Natural killer cell (primary cell): ENCODE measurements around the gene NPHP4. TPM values are rescaled to one million over a fixed set of nuclear protein-coding genes. Genes with fewer than 3 reads are reported as not detected.
A peak's percentile ranks its signal among the peaks of the same experiment; 100 is the strongest.

Experiments used
- ATAC-seq, 3 donors: fragments of 150-1000 bp in 2 of 3; fragments of 200-7000 bp in 1 of 3; cut with Tn5 transposase; 1 replicate in 1 of 3; 2 replicates in 2 of 3; pipeline ENCODE4 v1.10.0; 2021; ENCODE audit warnings: mild to moderate bottlenecking in 2 of 3, moderate library complexity in 2 of 3
- DNase-seq, 2 donors: peaks; one replicate each; pipeline versions ENCODE4 v3.0.0 to v3.0.0-alpha.2; 2013 to 2021; ENCODE audit warnings: mixed read lengths in 1 of 2
- H3K27ac ChIP-seq: one replicate; pipeline ENCODE4 v1.5.1; 2013; ENCODE audit warnings: mild to moderate bottlenecking, low read length
- H3K27me3 ChIP-seq: one replicate; pipeline ENCODE4 v1.6.1; 2013; ENCODE audit warnings: low read length; ENCODE audit not compliant: control insufficient read depth, insufficient read depth
- H3K36me3 ChIP-seq: one replicate; pipeline ENCODE4 v1.6.1; 2013; ENCODE audit warnings: low read length; ENCODE audit not compliant: control insufficient read depth, insufficient read depth
- H3K4me1 ChIP-seq: one replicate; pipeline ENCODE4 v1.6.1; 2013; ENCODE audit warnings: low read length; ENCODE audit not compliant: control insufficient read depth, insufficient read depth
- H3K4me3 ChIP-seq: one replicate; pipeline ENCODE4 v1.5.1; 2013; ENCODE audit warnings: low read length
- H3K9me3 ChIP-seq: one replicate; pipeline ENCODE4 v1.6.1; 2013; ENCODE audit warnings: low read length; ENCODE audit not compliant: control insufficient read depth, insufficient read depth
- H3K27ac Mint-ChIP-seq, 2 donors: one replicate each; pipeline ENCODE4 v1.8.0; 2022; ENCODE audit warnings: mild to moderate bottlenecking in 2 of 2, mixed read lengths in 2 of 2, moderate library complexity in 1 of 2
- H3K27me3 Mint-ChIP-seq, 2 donors: one replicate each; pipeline ENCODE4 v1.8.0; 2022; ENCODE audit warnings: low read depth in 2 of 2, mixed read lengths in 2 of 2
- H3K36me3 Mint-ChIP-seq: one replicate; pipeline ENCODE4 v1.8.0; 2022; ENCODE audit warnings: mixed read lengths
- H3K4me1 Mint-ChIP-seq, 2 donors: one replicate each; pipeline ENCODE4 v1.8.0; 2022; ENCODE audit warnings: mixed read lengths in 2 of 2
- H3K4me3 Mint-ChIP-seq: one replicate; pipeline ENCODE4 v1.8.0; 2022; ENCODE audit warnings: mild to moderate bottlenecking, moderate library complexity, mixed read lengths
- H3K9me3 Mint-ChIP-seq, 2 donors: one replicate each; pipeline ENCODE4 v1.8.0; 2022; ENCODE audit warnings: mixed read lengths in 2 of 2
- WGBS: methylation state at CpG from one replicate; pipeline ENCODE4 v1.1.7; 2013; ENCODE audit warnings: missing lambda C conversion rate; ENCODE audit not compliant: insufficient coverage; 5-methylcytosine and 5-hydroxymethylcytosine counted together
- intact Hi-C: fragments of 100-400 bp; cut with micrococcal nuclease; formaldehyde crosslinking; loops from one replicate; pipeline ENCODE4 v1.14.2; 2022
- total RNA-seq, 4 donors: library from RNA; stranded (reverse); fragments of 120-200 nt in 1 of 4; gene quantifications; one replicate each; pipeline versions ENCODE4 v1.2.3 to v1.2.4, GENCODE V29; 2013 to 2022
- TF ChIP-seq, protein P1 (sequence below): fragments of 200-600 bp; IDR thresholded peaks from one replicate; pipeline ENCODE4 v1.8.0; 2022; ENCODE audit warnings: antibody characterized with exemption

NPHP4 gene
- total RNA-seq, 3 donors from 2014 or later (not counting 1 experiment from before 2014, with no cell fraction given): 6.3 to 14.7 (median 10.1) TPM

DNA sequence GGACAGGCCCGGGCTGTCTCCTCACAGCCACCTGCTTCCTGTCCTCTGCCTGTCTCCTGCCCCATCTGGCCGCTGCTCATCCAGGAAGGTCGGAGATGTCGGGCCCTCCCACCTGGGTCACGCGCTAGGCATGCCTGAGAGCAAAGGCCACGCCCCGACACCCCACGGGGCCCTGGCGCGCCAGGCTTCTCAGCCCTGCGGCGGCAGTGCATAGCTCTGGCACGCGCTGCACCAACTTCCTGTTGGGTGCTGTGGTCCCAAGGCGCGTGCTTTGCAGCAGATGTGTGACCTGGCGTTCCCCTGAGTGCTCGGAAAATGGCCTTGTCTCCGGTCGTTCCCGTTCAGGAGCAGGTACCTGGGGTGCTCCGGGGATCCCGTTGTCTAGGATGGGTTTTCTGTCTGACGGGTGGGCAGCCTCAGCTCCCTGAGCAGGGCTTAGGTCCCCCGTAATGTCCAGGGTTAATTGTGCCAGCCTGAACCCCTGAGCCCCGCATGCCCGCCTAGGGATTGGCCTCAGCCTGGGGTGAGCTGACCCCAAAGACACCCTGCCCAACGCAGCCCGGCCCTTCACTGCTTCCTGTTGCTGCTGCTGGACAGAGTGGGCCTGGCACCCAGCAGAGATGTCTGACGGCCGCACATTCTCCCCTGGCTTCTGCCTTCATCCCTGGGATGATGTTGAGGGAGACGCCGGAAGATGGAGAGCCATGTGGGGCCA is 34.0 kb upstream of the NPHP4 start:
- Histone ChIP-seq H3K9me3 (no peaks in the 10 kb centered on the region), H3K4me3 (peak overlapping the region; percentile 55), H3K27ac (peak overlapping the region; percentile 95), H3K4me1 (peaks cover 66% of the 10 kb centered on the region), H3K27me3 (no peaks in the 10 kb centered on the region), H3K36me3 (peaks cover 7% of the 10 kb centered on the region)
- WGBS: under 1% methylated on average over 34 of the region's 34 CpGs
- Mint-ChIP-seq H3K9me3 (no peaks in the 10 kb centered on the region), H3K4me1 (peaks cover 58 to 72% of the 10 kb centered on the region in 2 donors), H3K4me3 (peak overlapping the region; percentile 93), H3K27ac (peak overlapping the region; percentile 70 to 100), H3K27me3 (peaks cover 0 to 3% of the 10 kb centered on the region in 2 donors), H3K36me3 (no peaks in the 10 kb centered on the region)
- TF ChIP-seq, protein P1, sequence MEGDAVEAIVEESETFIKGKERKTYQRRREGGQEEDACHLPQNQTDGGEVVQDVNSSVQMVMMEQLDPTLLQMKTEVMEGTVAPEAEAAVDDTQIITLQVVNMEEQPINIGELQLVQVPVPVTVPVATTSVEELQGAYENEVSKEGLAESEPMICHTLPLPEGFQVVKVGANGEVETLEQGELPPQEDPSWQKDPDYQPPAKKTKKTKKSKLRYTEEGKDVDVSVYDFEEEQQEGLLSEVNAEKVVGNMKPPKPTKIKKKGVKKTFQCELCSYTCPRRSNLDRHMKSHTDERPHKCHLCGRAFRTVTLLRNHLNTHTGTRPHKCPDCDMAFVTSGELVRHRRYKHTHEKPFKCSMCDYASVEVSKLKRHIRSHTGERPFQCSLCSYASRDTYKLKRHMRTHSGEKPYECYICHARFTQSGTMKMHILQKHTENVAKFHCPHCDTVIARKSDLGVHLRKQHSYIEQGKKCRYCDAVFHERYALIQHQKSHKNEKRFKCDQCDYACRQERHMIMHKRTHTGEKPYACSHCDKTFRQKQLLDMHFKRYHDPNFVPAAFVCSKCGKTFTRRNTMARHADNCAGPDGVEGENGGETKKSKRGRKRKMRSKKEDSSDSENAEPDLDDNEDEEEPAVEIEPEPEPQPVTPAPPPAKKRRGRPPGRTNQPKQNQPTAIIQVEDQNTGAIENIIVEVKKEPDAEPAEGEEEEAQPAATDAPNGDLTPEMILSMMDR: no peak
- intact Hi-C loops: loop anchor here (1.0 to 5.0 kb wide), 2 partner anchors 32 to 576 kb away; partner anchors contain the start of gene KLHL21
- DNase-seq (peak; percentile 92 to 97), ATAC-seq (peak; percentile 67 to 89 (median 84))

DNA sequence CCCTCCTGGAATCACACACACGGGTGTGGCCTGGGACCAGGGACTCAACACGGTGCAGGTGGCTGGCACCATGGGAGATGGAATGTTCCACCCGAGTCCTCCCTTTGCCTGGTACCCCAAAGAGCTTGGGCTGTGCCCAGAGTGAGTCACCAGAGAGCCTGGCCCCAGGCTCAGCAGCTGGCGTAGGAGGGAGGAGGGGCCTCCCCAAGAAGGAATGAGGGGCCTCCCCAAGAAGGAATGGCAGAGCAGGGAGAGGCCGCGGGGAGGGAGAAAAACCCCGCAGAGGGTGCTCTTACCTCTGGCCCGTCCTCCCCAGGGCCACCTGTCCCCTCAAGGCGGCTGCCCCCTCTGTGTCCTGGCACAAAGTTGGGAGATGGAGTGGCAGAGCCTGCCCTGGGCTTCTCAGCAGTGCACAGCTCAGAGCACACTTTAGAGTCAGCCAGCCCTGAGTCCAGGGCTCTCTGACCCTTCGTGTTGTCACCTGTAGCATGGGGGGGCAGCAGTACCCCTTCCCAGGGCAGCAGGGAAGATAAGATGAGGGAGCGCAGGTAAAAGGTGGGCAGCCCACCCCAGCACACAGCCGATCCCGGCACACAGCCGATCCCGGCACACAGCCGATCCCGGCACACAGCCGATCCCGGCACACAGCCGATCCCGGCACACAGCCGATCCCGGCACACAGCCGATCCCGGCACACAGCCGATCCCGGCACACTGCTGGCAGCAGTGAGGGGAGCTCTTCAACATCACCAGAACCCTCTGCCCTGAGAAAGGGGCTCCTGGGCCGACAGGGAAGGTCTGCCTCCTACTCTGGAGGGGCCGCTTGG is 33.3 kb upstream of the NPHP4 start:
- H3K36me3 ChIP-seq: peaks cover 7% of the 10 kb centered on the region
- peak overlapping the region; percentile 93 for H3K4me3 Mint-ChIP-seq
- H3K27me3 ChIP-seq: no peaks in the 10 kb centered on the region
- TF ChIP-seq, protein P1: no peak
- peaks cover 59% of the 10 kb centered on the region for H3K4me1 ChIP-seq
- H3K27me3 Mint-ChIP-seq: peaks cover 0 to 3% of the 10 kb centered on the region in 2 donors
- intact Hi-C loops: loop anchor here (1.0 to 5.0 kb wide), 2 partner anchors 31 to 577 kb away; partner anchors contain the start of gene KLHL21
- ATAC-seq: no peak
- no peaks in the 10 kb centered on the region for H3K36me3 Mint-ChIP-seq
- peak overlapping the region; percentile 70 to 100 for H3K27ac Mint-ChIP-seq
- H3K9me3 Mint-ChIP-seq: no peaks in the 10 kb centered on the region
- WGBS: 58% methylated on average over 29 of the region's 29 CpGs
- peak overlapping the region; percentile 55 for H3K4me3 ChIP-seq
- H3K4me1 Mint-ChIP-seq: peaks cover 50 to 65% of the 10 kb centered on the region in 2 donors
- H3K27ac ChIP-seq: peak overlapping the region; percentile 95
- no peak for DNase-seq
- H3K9me3 ChIP-seq: no peaks in the 10 kb centered on the region

DNA sequence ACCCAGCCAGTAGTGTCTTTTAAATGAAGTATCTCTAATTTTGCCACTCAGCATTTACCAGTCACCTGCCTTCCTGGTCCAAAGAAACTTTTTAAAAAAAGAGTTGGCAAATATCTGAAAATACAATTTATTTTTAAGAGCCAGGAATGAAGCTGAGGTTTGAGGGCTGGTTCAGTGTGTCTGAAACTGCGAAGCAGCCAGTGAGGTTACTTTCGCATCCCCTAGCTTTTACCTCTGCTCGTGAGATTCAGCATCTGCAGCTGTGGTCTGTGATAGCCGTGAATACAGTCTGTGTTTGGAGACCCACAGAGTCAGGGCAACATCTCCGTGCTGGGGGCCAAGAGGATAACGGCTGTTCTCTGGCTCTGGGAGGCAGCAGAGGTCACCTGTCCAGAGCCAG is 32.2 kb upstream of the NPHP4 start:
- H3K4me1 ChIP-seq: peaks cover 48% of the 10 kb centered on the region
- WGBS: 75% methylated on average over 6 of the region's 6 CpGs
- ATAC-seq: no peak
- peaks cover 39 to 54% of the 10 kb centered on the region in 2 donors for H3K4me1 Mint-ChIP-seq
- H3K9me3 Mint-ChIP-seq: no peaks in the 10 kb centered on the region
- peak overlapping the region in 1 of 2 donors; percentile 70 for H3K27ac Mint-ChIP-seq
- TF ChIP-seq, protein P1: no peak
- H3K4me3 Mint-ChIP-seq: no peak overlapping the region
- H3K27me3 ChIP-seq: no peaks in the 10 kb centered on the region
- H3K4me3 ChIP-seq: no peak overlapping the region
- H3K36me3 ChIP-seq: peaks cover 6% of the 10 kb centered on the region
- peaks cover 0 to 3% of the 10 kb centered on the region in 2 donors for H3K27me3 Mint-ChIP-seq
- H3K9me3 ChIP-seq: no peaks in the 10 kb centered on the region
- DNase-seq: no peak
- intact Hi-C loops: no loop called here
- no peak overlapping the region for H3K27ac ChIP-seq
- no peaks in the 10 kb centered on the region for H3K36me3 Mint-ChIP-seq
